ENCODE results near the gene GPR158. TPM values are rescaled to one million over a fixed set of nuclear protein-coding genes. Genes with fewer than 3 reads are reported as not detected.
A peak's percentile ranks its signal among the peaks of the same experiment; 100 is the strongest.

Gene GPR158
- total RNA-seq, 1 donor from 2014 or later, result 7.5 TPM

GRCh38 chr10:25501912-25502311 lies 327.1 kb downstream of the GPR158 start:
- Mint-ChIP-seq H3K27me3 (ENCODE audit: low read depth) (no peaks in the 10 kb centered on the region), H3K4me3 (peak overlapping the region; percentile 38), H3K36me3 (no peaks in the 10 kb centered on the region), H3K9me3 (no peaks in the 10 kb centered on the region), H3K4me1 (peaks cover 96% of the 10 kb centered on the region), H3K27ac (peak overlapping the region; percentile 96)
- TF ChIP-seq, protein P1, sequence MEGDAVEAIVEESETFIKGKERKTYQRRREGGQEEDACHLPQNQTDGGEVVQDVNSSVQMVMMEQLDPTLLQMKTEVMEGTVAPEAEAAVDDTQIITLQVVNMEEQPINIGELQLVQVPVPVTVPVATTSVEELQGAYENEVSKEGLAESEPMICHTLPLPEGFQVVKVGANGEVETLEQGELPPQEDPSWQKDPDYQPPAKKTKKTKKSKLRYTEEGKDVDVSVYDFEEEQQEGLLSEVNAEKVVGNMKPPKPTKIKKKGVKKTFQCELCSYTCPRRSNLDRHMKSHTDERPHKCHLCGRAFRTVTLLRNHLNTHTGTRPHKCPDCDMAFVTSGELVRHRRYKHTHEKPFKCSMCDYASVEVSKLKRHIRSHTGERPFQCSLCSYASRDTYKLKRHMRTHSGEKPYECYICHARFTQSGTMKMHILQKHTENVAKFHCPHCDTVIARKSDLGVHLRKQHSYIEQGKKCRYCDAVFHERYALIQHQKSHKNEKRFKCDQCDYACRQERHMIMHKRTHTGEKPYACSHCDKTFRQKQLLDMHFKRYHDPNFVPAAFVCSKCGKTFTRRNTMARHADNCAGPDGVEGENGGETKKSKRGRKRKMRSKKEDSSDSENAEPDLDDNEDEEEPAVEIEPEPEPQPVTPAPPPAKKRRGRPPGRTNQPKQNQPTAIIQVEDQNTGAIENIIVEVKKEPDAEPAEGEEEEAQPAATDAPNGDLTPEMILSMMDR (IDR thresholded peaks at IDR 0.05; ENCODE audit: unreplicated experiment), result no peak
- DNase-seq (ENCODE audit: low spot score in 2 of 2, unreplicated experiment in 2 of 2), result no peak

DNA sequence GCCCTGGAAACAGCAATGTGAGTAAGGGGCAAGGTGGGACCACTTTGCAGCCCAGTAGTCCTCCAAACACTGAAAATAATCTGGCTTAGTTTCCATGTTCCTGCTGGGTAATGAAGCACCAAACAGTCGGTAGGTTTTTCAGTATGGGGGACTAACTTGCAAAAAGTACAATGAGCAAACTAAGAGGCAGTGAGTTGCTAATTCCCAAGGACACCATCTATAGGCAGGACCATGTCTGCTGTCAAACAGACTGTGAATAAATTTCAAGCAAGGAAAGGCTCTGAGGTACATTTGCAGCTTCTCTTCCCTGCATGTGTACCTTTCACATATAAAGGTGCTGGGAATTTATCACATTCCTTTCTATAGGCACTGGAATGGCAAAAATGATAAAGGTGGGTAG lies 327.7 kb downstream of the GPR158 start:
- peak overlapping the region; percentile 96 for H3K27ac Mint-ChIP-seq
- TF ChIP-seq, protein P1 (IDR thresholded peaks at IDR 0.05; ENCODE audit: unreplicated experiment), result no peak
- no peaks in the 10 kb centered on the region for H3K9me3 Mint-ChIP-seq
- peaks cover 96% of the 10 kb centered on the region for H3K4me1 Mint-ChIP-seq
- no peak for DNase-seq (ENCODE audit: low spot score in 2 of 2, unreplicated experiment in 2 of 2)
- H3K36me3 Mint-ChIP-seq, result no peaks in the 10 kb centered on the region
- H3K4me3 Mint-ChIP-seq, result no peak overlapping the region
- no peaks in the 10 kb centered on the region for H3K27me3 Mint-ChIP-seq (ENCODE audit: low read depth)

- Mint-ChIP-seq H3K27ac (peak overlapping the region; percentile 77), H3K4me3 (no peak overlapping the region), H3K36me3 (no peaks in the 10 kb centered on the region), H3K27me3 (ENCODE audit: low read depth) (no peaks in the 10 kb centered on the region), H3K9me3 (no peaks in the 10 kb centered on the region), H3K4me1 (peaks cover 98% of the 10 kb centered on the region)
- no peak for DNase-seq (ENCODE audit: low spot score in 2 of 2, unreplicated experiment in 2 of 2)
- TF ChIP-seq, protein P1 (IDR thresholded peaks at IDR 0.05; ENCODE audit: unreplicated experiment), result no peak
Observed at GRCh38 chr10:25504306-25504705, 329.5 kb downstream of the GPR158 start.

GRCh38 chr10:25504838-25505237 lies 330.0 kb downstream of the GPR158 start:
- Mint-ChIP-seq H3K4me1 (peaks cover 97% of the 10 kb centered on the region), H3K27ac (peak overlapping the region; percentile 77), H3K36me3 (no peaks in the 10 kb centered on the region), H3K9me3 (no peaks in the 10 kb centered on the region), H3K4me3 (no peak overlapping the region), H3K27me3 (ENCODE audit: low read depth) (no peaks in the 10 kb centered on the region)
- DNase-seq (ENCODE audit: low spot score in 2 of 2, unreplicated experiment in 2 of 2), result no peak
- TF ChIP-seq, protein P1 (IDR thresholded peaks at IDR 0.05; ENCODE audit: unreplicated experiment), result no peak

DNA sequence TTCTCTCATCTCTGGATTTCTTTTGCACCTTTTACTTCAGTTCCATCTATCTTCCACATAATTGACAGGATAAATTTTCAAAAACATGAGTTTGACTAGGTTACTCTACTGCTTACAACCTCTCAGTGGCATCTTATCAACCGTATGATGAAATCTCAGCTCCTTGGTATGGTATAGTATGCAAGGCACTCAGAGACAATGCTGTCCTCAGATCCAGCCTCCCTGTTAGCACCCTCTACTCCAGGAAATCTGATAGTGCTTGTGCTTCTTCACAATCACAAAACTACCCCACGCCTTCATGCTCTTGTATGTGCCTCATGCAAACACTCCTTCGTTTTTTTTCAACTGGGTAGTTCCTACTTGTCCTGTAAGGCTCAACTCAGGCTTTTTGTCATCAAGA lies 330.7 kb downstream of the GPR158 start:
- H3K27me3 Mint-ChIP-seq (ENCODE audit: low read depth), result no peaks in the 10 kb centered on the region
- TF ChIP-seq, protein P1 (IDR thresholded peaks at IDR 0.05; ENCODE audit: unreplicated experiment), result no peak
- no peak for DNase-seq (ENCODE audit: low spot score in 2 of 2, unreplicated experiment in 2 of 2)
- H3K9me3 Mint-ChIP-seq, result no peaks in the 10 kb centered on the region
- H3K4me3 Mint-ChIP-seq, result no peak overlapping the region
- H3K4me1 Mint-ChIP-seq, result peaks cover 91% of the 10 kb centered on the region
- peak overlapping the region; percentile 84 for H3K27ac Mint-ChIP-seq
- no peaks in the 10 kb centered on the region for H3K36me3 Mint-ChIP-seq

GRCh38 chr10:25506821-25507335 lies 332.1 kb downstream of the GPR158 start:
- Mint-ChIP-seq H3K36me3 (peaks cover 8% of the 10 kb centered on the region), H3K9me3 (peaks cover 7% of the 10 kb centered on the region), H3K4me1 (peaks cover 77% of the 10 kb centered on the region), H3K27me3 (ENCODE audit: low read depth) (no peaks in the 10 kb centered on the region), H3K27ac (peak overlapping the region; percentile 84), H3K4me3 (no peak overlapping the region)
- TF ChIP-seq, protein P1 (IDR thresholded peaks at IDR 0.05; ENCODE audit: unreplicated experiment), result no peak
- DNase-seq (ENCODE audit: low spot score in 2 of 2, unreplicated experiment in 2 of 2), result no peak
